HG03442 (cell line): ENCODE measurements around the gene TSKU.
A peak's percentile ranks its signal among the peaks of the same experiment; 100 is the strongest.
"Not testable (repeated sequence)": the region's sequence is repeated elsewhere in the genome, so short reads cannot be mapped to it uniquely, and the experiment has no call there.

Experiments used
- ATAC-seq: cut with Tn5 transposase; IDR thresholded peaks from one replicate; pipeline ENCODE4 v1.9.1; 2021; ENCODE audit warnings: mild to moderate bottlenecking, moderate library complexity; ENCODE audit not compliant: unreplicated experiment

The TSKU gene

GRCh38 chr11:76800466-76801200 lies 17.5 kb downstream of the TSKU start:
- no peak for ATAC-seq

- ATAC-seq = no peak
Observed at GRCh38 chr11:76801225-76801624, 18.1 kb downstream of the TSKU start.

- ATAC-seq = no peak
Observed at GRCh38 chr11:76801736-76802135, 18.6 kb downstream of the TSKU start.

- ATAC-seq = no peak
Observed at GRCh38 chr11:76802151-76802550, 19.0 kb downstream of the TSKU start.

GRCh38 chr11:76802621-76803020 lies 19.5 kb downstream of the TSKU start:
- no peak for ATAC-seq

GRCh38 chr11:76803023-76803422 lies 19.9 kb downstream of the TSKU start:
- no peak for ATAC-seq

GRCh38 chr11:76803811-76804600 lies 20.9 kb downstream of the TSKU start:
- no peak for ATAC-seq

GRCh38 chr11:76805206-76805913 lies 22.2 kb downstream of the TSKU start:
- ATAC-seq = no peak

- ATAC-seq = no peak
Observed at GRCh38 chr11:76806131-76806530, 23.0 kb downstream of the TSKU start.

GRCh38 chr11:76806608-76807205 lies 23.6 kb downstream of the TSKU start:
- no peak for ATAC-seq

- peak; percentile 45 for ATAC-seq
Observed at GRCh38 chr11:76807206-76807875, 24.2 kb downstream of the TSKU start.

GRCh38 chr11:76808171-76808570 lies 25.0 kb downstream of the TSKU start:
- ATAC-seq = no peak

GRCh38 chr11:76808996-76809395 lies 25.8 kb downstream of the TSKU start:
- ATAC-seq = no peak

GRCh38 chr11:76810151-76810853 lies 27.1 kb downstream of the TSKU start:
- ATAC-seq = no peak

- ATAC-seq = no peak
Observed at GRCh38 chr11:76811259-76811658, 28.1 kb downstream of the TSKU start.

GRCh38 chr11:76814414-76814813 lies 31.3 kb downstream of the TSKU start:
- no peak for ATAC-seq

GRCh38 chr11:76815678-76816077 lies 32.5 kb downstream of the TSKU start:
- not testable (repeated sequence) for ATAC-seq

- no peak for ATAC-seq
Observed at GRCh38 chr11:76820184-76820566, 37.0 kb downstream of the TSKU start.

GRCh38 chr11:76821396-76821795 lies 38.2 kb downstream of the TSKU start:
- not testable (repeated sequence) for ATAC-seq

- ATAC-seq = no peak
Observed at GRCh38 chr11:76822406-76822805, 39.2 kb downstream of the TSKU start.
